GM12878 (cell line): Measurements from ENCODE around the gene WRAP73. TPM values are rescaled to one million over a fixed set of nuclear protein-coding genes. Genes with fewer than 3 reads are reported as not detected.

ENCODE experiments used
- CREM ChIP-seq: IDR thresholded peaks from 2 replicates; pipeline ENCODE4 v1.6.1; 2014; ENCODE audit warnings: antibody characterized with exemption, low read depth
- FOS ChIP-seq: IDR thresholded peaks from 3 replicates; pipeline ENCODE4 v1.6.1; 2011; ENCODE audit warnings: borderline replicate concordance; ENCODE audit not compliant: insufficient read length; ENCODE audit errors: extremely low read depth
- MAX ChIP-seq: IDR thresholded peaks from 2 replicates; pipeline ENCODE4 v1.6.1; 2012; ENCODE audit warnings: low read depth, low read length, improper control_type of control experiment
- TCF7 ChIP-seq: IDR thresholded peaks from 2 replicates; pipeline ENCODE4 v1.6.1; 2014; ENCODE audit warnings: antibody characterized with exemption, borderline replicate concordance
- WRNIP1 ChIP-seq: IDR thresholded peaks from 2 replicates; pipeline ENCODE4 v1.6.1; 2011; ENCODE audit warnings: low read depth, low read length, improper control_type of control experiment, borderline replicate concordance
- ZBTB40 ChIP-seq: fragments of 450-650 bp; IDR thresholded peaks from 2 replicates; pipeline ENCODE4 v1.6.1; 2016; ENCODE audit warnings: mild to moderate bottlenecking, moderate library complexity, borderline replicate concordance
- polyA plus RNA-seq, 11 experiments: library from polyadenylated mRNA; depleted of rRNA in 4 of 11; unstranded in 6 of 11; stranded (reverse) in 5 of 11; fragments of >200 nt; fragmentation: Nextera tagmentation in 4 of 11; fragmentation: Illumina TruSeq in 1 of 11; extraction: Ambion mirVana in 4 of 11; extraction: Trizol in 1 of 11; gene quantifications; 1 replicate in 1 of 11; 2 replicates in 10 of 11; pipeline versions ENCODE4 v1.2.1 to v1.2.3, GENCODE V29; 2011 to 2016; ENCODE audit warnings: inconsistent platforms in 2 of 11, missing spikeins in 2 of 11, low read depth in 1 of 11
- total RNA-seq, 4 experiments: library from RNA; depleted of rRNA in 3 of 4; stranded (reverse); fragments of >200 nt in 3 of 4; fragmentation: Illumina TruSeq in 1 of 4; extraction: Trizol in 1 of 4; gene quantifications; 2 replicates each; pipeline versions ENCODE4 v1.2.1 to v1.2.3, GENCODE V29; 2013 to 2021
- TF ChIP-seq, protein P1 (sequence below): fragments of 450-650 bp; IDR thresholded peaks from 2 replicates; pipeline ENCODE4 v1.6.1; 2018; ENCODE audit warnings: borderline replicate concordance, mild to moderate bottlenecking; ENCODE audit not compliant: partially characterized antibody

Gene WRAP73
- total and polyA plus RNA-seq, 10 of the 15 experiments (the other 5 are each of a cell fraction or from before 2014, with no cell fraction given) = 3.2 to 65.8 (median 48.0) TPM

GRCh38 chr1:3624200-3625136 is 25.4 kb downstream of the WRAP73 start, which contains the start of gene TPRG1L (continued):
- peak; percentile 93 for TF ChIP-seq ZBTB40
- TF ChIP-seq FOS = peak; percentile 51
- peak; percentile 91 for TF ChIP-seq MAX
- no peak for TF ChIP-seq TCF7
- TF ChIP-seq WRNIP1 = no peak
- peak; percentile 77 for TF ChIP-seq CREM
- TF ChIP-seq, protein P1, sequence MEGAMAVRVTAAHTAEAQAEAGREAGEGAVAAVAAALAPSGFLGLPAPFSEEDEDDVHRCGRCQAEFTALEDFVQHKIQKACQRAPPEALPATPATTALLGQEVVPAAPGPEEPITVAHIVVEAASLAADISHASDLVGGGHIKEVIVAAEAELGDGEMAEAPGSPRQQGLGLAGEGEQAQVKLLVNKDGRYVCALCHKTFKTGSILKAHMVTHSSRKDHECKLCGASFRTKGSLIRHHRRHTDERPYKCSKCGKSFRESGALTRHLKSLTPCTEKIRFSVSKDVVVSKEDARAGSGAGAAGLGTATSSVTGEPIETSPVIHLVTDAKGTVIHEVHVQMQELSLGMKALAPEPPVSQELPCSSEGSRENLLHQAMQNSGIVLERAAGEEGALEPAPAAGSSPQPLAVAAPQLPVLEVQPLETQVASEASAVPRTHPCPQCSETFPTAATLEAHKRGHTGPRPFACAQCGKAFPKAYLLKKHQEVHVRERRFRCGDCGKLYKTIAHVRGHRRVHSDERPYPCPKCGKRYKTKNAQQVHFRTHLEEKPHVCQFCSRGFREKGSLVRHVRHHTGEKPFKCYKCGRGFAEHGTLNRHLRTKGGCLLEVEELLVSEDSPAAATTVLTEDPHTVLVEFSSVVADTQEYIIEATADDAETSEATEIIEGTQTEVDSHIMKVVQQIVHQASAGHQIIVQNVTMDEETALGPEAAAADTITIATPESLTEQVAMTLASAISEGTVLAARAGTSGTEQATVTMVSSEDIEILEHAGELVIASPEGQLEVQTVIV = peak; percentile 45
